ENCODE measurements around the gene RHBDF2. TPM values are rescaled to one million over a fixed set of nuclear protein-coding genes. Genes with fewer than 3 reads are reported as not detected.

The RHBDF2 gene
- total RNA-seq: 36.8 TPM

DNA sequence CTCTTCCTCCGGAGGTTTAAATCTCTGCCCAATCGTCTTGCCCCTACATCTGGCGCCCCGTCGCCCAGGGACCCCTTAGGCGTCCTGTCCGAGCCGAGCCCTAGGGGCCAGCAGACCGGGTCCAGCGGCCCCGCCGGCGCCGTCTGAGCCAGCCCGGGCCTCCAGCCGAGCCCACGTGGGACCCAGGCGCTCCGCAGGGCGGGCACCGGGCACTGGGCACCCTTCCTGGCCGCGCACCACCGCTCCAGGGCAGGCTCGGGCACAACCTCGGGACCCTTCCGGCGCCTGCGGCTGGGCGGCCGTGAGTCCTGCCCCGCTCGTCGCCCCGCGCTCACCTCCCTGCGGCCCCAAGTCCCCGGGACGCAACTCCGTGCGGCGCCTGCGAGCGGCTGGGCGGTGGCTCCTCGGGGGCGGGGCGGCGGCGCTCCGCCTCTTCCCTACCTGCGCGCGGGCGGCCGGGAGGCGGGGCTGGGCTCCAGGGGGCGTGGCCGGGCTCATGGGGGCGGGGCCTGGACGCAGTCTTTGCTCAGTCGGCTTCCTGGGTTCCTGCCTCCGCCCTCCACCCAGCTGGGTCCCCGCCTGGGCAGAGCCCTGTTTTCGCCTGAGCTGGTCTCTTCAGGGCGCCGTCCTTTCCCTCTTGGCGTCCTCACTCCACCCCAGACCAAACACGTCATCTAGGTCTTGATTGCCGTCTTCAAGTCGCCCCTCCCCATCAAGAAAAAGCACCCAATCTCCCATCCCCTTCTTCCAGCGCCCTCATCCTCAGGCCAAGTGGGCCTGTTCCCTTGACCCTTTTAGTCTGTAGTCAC lies at the start of gene RHBDF2:
RHBDF2 (minus strand) TSS at position 406 of the 809 bp plus-strand sequence. CDS start 19,899 bp downstream, outside the sequence.
- peak; percentile 91 for ATAC-seq

- no peak for ATAC-seq
Observed at GRCh38 chr17:76549539-76549938, 48.3 kb upstream of the RHBDF2 start.

GRCh38 chr17:76549215-76549518 lies 47.9 kb upstream of the RHBDF2 start:
- ATAC-seq: no peak

DNA sequence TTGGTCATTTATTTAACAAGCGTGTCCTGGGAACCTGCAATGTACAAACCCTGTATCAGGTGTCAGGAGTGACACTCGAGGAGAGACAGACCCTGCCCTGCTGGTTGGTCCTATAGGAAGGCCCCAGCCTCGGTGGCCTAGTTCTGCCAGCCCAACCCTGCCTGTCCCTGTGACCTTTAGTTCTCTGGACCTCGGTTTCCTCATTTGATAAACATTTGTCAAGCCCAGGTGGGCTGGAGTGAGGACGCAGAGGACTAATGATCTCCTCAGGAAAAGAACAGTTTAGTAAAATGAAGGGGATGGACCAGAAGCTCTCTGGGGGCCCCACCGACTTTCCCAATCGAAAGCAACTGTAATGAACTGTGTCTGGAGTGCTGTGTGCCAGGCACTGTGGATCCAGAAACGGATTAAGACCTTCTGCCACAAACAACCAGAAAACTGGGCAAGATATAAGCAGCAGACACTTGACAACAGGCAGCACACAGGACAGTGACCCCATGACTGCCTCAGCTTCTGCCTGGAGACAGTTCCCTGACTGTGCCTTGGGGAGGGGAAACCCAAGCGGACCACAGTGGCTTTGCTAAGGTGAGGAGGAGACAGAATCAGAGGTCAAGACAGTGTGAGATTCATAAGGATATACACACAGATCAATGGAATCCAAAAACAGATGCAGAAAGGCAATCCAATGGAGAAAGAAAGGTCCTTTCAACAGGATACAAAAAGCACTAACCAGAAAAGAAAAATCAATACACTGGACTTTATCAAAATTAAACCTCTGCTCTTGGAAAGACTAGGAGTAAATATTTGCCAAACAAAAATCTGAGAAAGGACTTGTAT lies 47.4 kb upstream of the RHBDF2 start:
- no peak for ATAC-seq

- ATAC-seq: peak; percentile 2
Observed at GRCh38 chr17:76547642-76548202, 46.5 kb upstream of the RHBDF2 start.

- ATAC-seq: peak; percentile 43
Observed at GRCh38 chr17:76547183-76547641, 46.0 kb upstream of the RHBDF2 start.

- ATAC-seq: peak; percentile 6
Observed at GRCh38 chr17:76546556-76547182, 45.4 kb upstream of the RHBDF2 start.

GRCh38 chr17:76545918-76546555 lies 44.8 kb upstream of the RHBDF2 start:
- ATAC-seq: no peak

DNA sequence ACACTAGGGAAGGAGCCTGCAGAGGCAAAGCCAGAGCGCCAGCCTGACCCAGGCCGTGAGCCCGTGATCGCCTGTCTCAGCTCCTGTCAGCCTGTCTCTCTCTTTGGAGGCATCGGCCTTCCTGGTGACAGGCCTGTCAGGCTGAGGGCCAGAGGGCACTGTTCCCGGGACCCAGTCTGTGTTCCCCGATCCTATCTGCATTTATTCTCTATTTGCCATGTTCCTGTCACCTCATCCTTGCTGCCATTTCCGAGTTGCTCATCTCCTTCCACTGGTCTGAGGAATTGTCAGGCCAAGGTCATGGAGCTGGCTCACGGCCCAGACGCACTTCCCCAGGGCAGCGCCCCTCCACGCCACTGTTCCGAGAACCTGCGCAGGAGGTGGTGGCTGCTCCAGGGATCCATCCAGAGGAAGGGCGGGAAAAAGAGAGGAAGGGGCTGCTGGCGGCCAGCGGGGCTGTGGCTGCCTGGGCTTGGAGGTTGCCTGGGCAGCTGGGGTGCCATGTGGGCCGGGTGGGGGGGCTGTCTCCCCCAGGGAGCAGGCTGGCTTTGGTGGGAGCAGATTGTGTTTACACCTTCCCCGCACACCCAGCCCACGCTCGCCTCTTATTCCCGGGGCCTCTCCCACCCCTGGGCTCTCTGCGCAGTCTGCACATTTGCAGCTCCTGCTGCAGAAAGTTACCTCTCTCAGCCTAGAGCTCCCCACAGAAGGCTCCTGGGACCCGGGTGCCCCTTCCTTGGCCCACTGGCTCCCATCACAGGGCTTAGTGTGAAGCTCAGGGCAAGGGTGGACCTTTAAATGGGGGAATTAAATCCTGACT lies 43.5 kb upstream of the RHBDF2 start:
- no peak for ATAC-seq

DNA sequence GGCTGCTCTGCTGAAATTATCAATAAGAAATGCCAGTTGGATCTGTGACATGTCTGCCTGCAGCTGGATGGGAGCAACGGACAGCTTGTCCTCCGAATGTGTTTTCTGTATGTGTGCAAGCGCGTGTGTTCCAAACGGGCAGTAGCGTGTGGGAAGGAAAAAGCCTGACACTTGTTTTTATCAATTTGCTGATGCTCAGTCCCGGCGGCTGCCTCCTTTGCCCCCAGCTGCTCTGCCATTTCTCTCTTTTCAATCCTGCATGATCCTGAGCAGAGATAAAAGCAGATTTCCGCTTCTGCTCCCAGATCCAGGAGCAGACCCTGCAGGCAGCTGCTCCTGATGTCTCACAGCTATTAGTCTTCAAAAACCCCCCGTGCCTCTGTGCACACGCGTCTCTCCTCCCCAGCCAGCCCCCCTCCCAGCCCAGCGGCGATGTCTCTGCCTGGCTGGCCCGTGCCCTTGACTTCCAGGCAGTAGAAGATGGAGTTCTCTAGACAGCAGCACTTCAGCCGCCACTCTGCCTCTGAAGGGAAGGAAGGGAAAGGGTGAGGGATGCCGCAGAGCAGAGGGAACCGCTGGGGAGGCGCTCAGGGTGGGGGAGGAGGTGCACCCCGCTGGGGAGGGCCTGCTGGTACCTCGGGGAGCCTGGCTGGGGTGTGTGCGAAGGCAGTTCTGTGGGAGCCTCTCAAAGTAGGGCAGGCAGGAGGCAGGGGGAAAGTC lies 42.8 kb upstream of the RHBDF2 start:
- ATAC-seq: no peak

DNA sequence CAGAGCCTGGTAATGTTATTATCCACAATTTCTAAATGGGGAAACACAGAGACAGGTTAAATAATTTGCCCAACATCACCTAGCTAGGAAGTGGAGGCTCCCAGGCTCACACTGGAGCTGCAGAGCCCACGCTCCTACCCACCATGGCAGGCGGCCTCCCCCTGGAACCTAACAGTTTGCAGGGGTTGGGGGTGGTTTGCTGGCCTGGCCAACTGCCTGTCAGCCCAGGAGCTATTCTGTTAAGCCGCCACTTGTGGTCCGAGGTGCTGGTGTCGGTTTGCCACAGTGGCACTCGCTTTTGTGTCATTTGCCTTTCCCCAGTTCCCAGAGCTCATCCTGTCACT lies 42.2 kb upstream of the RHBDF2 start:
- ATAC-seq: no peak

GRCh38 chr17:76542984-76543383 lies 41.8 kb upstream of the RHBDF2 start:
- no peak for ATAC-seq

DNA sequence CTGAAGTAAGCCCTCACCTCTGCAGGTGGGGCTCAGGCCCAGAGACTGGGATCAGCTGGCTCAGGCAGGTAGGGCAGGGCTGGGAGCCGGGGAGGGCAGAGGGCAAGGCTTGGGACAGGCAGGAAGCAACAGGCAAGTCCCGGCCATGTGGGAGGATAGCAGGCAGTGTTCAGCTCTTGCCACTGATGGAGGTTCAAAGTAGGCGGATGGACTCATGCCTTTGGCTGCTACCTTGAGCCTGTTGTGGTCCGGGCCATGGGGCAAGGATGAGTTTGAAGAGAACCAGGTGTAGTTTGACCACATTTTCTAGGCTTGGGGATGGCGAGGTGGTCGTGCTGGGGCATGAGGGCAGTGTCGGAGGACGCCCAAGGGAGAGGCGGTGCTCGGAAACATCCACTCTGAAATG lies 41.3 kb upstream of the RHBDF2 start:
- no peak for ATAC-seq

DNA sequence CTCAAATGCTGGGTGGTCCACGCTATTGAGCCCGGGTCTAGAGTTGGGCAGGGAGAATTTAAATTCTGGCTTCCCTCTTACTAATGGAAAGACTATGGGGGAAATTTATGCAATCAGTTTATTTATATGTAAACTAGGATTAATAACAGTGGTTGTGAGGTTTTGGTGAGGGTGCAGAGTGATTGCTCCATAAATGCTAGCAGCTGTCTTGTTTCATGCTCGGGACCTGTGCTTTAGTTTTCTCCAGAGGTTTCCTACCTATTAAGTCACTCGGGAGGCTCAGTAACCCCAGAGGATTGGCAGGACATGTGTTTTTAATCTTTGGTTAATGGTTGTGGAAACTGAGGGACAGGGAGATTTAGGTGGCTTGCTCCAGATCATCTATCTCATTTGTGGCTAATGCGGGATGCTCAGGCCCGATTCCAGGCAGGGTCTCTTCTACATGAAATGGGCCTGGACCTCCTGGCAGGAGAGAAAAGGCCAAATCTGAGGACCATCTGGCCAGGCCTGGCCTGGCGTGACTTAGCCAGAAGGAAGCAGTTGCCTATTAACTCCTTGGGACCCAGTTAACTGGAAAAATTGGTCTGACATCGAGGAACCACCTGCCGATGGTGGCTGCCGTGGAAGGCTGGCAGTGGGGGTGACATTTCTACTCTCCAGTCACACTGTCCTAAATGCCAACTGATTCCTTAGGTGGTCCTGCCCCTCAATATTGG lies 40.7 kb upstream of the RHBDF2 start:
- ATAC-seq: no peak

DNA sequence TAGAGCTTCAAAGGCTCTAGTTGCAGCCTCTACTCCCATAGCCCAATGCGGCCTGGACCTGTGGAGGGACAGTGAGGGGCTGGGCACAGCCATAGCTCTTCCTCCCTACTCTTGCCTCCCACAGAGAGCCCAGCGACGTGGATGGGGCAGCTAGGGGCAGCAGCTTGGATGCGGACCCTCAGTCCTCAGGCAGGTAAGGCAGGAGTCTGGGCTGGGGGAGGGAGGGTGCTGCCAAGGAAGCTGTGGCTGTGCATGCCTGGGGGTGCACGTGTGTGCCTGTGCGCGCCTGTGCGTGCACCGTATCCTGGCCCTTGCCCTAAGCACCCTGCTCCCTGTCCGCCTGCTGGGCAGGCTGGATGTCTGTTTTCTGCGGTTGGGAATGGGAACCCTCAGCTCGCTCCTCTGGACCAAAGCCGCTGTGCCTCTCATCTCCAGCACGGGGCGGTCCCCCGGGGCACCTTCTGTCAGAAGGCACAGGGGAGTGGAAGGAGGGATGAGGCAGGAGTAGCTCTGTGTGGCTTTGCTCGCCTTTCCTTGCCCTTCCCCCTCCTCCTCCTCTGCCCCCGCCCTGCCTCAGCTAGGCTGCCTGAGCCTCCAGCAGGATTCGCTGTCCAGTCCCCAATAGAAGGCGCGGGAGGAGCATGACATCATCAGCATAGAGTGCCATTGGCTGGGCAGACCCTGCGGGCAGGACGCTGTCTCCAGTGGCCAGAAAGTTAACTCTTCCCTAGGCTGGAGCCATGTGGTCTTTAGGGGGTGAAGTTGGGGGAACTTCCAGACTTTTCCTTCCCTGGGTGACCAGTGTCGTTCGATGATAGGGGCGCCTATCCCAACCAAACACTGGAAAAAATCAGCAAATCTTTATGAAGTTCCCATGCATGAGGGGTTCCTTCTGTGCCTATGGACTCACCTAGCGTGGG lies 39.4 kb upstream of the RHBDF2 start:
- peak; percentile 93 for ATAC-seq

DNA sequence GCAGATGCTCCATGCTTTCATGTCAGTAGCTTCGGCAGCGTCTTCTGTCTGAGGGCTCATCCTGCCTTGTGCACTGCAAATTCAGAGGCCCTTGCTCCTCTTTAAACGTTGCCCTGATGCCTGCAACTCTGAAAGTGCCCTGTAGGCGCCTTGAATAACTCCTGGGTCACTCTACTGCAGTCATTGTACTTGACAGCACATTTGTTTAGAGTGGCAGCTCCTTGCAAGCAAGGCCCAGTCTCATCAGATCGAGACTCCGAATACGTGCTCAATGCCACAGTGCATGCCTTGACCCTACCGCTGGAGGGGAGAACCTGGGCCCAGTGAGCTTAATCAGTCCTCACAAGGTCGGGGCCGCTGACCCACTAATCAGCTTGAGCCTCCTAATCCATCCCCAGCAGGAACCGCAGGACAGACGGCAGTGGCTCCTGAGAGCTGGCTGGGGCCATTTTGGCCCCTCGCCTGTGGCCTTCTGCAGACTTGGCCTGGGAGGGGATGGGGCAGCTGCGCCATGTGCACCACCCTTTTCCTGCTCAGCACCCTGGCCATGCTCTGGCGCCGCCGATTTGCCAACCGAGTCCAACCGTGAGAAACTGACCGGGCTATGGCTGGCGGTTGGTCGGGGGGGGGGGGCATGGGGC lies 38.5 kb upstream of the RHBDF2 start, which contains the start of gene PRCD:
PRCD (plus strand) TSS at position 414 of the 641 bp plus-strand sequence; CDS start at position 512, 98 bp downstream.
- ATAC-seq: no peak

GRCh38 chr17:76538941-76539570 lies 37.8 kb upstream of the RHBDF2 start:
- no peak for ATAC-seq

All from esophagus mucosa (tissue), 1 donor.